Neutrophil (primary cell): ENCODE measurements around the gene SLC26A2.

Experiments
- H3K27ac ChIP-seq: fragments of 200-600 bp; sonication (generic); 2 replicates; pipeline ENCODE4 v1.5.1; 2016; ENCODE audit warnings: mild to moderate bottlenecking, moderate library complexity
- H3K27me3 ChIP-seq: fragments of 200-600 bp; sonication (generic); 2 replicates; pipeline ENCODE4 v1.6.0; 2016; ENCODE audit warnings: mild to moderate bottlenecking
- H3K36me3 ChIP-seq: fragments of 200-600 bp; sonication (generic); 2 replicates; pipeline ENCODE4 v1.5.1; 2017
- H3K4me1 ChIP-seq, 2 experiments: fragments of 200-600 bp in 1 of 2; sonication (generic) in 1 of 2; 1 replicate in 1 of 2; 2 replicates in 1 of 2; pipeline versions ENCODE4 v1.5.1 to v1.6.1; 2013 to 2016; ENCODE audit warnings: low read depth in 1 of 2, low read length in 1 of 2, mild to moderate bottlenecking in 1 of 2, moderate library complexity in 1 of 2; ENCODE audit not compliant: control insufficient read depth in 1 of 2, insufficient read depth in 1 of 2
- H3K4me3 ChIP-seq, 2 experiments: fragments of 200-600 bp in 1 of 2; sonication (generic) in 1 of 2; 1 replicate in 1 of 2; 2 replicates in 1 of 2; pipeline ENCODE4 v1.5.1; 2013 to 2016; ENCODE audit warnings: low read depth in 1 of 2, low read length in 1 of 2, mild to moderate bottlenecking in 1 of 2, moderate library complexity in 1 of 2
- H3K9me3 ChIP-seq: fragments of 200-600 bp; sonication (generic); 2 replicates; pipeline ENCODE4 v1.5.1; 2016
- CTCF ChIP-seq: fragments of 200-600 bp; sonication (generic); IDR thresholded peaks from 2 replicates; pipeline ENCODE4 v1.5.1; 2016; ENCODE audit warnings: antibody characterized with exemption

The SLC26A2 gene

GRCh38 chr5:149938791-149939358, 21.7 kb upstream of the SLC26A2 start:
- peaks cover 50% of the 10 kb centered on the region in 2 experiments for H3K4me1 ChIP-seq
- no peak for TF ChIP-seq CTCF
- peak overlapping the region; percentile 70 for H3K27ac ChIP-seq
- H3K36me3 ChIP-seq: no peaks in the 10 kb centered on the region
- no peak overlapping the region for H3K4me3 ChIP-seq
- H3K9me3 ChIP-seq: no peaks in the 10 kb centered on the region
- no peaks in the 10 kb centered on the region for H3K27me3 ChIP-seq

- H3K36me3 ChIP-seq: no peaks in the 10 kb centered on the region
- H3K9me3 ChIP-seq: no peaks in the 10 kb centered on the region
- TF ChIP-seq CTCF: no peak
- no peaks in the 10 kb centered on the region for H3K27me3 ChIP-seq
- H3K27ac ChIP-seq: peak overlapping the region; percentile 70
- no peak overlapping the region for H3K4me3 ChIP-seq
- peaks cover 50% of the 10 kb centered on the region in 2 experiments for H3K4me1 ChIP-seq
Observed at GRCh38 chr5:149939546-149939945, 21.0 kb upstream of the SLC26A2 start.

- no peaks in the 10 kb centered on the region for H3K36me3 ChIP-seq
- no peaks in the 10 kb centered on the region for H3K27me3 ChIP-seq
- H3K4me3 ChIP-seq: no peak overlapping the region
- H3K4me1 ChIP-seq: peaks cover 50% of the 10 kb centered on the region in 2 experiments
- no peaks in the 10 kb centered on the region for H3K9me3 ChIP-seq
- peak overlapping the region; percentile 70 for H3K27ac ChIP-seq
- no peak for TF ChIP-seq CTCF
Observed at GRCh38 chr5:149940077-149940574, 20.4 kb upstream of the SLC26A2 start.

GRCh38 chr5:149940941-149941644, 19.5 kb upstream of the SLC26A2 start:
- Histone ChIP-seq H3K4me1 (peaks cover 47 to 50% of the 10 kb centered on the region in 2 experiments), H3K27me3 (no peaks in the 10 kb centered on the region), H3K9me3 (no peaks in the 10 kb centered on the region), H3K4me3 (no peak overlapping the region), H3K27ac (no peak overlapping the region), H3K36me3 (no peaks in the 10 kb centered on the region)
- TF ChIP-seq CTCF: no peak

- Histone ChIP-seq H3K9me3 (no peaks in the 10 kb centered on the region), H3K4me3 (no peak overlapping the region), H3K27ac (no peak overlapping the region), H3K36me3 (no peaks in the 10 kb centered on the region), H3K4me1 (peaks cover 42 to 46% of the 10 kb centered on the region in 2 experiments), H3K27me3 (no peaks in the 10 kb centered on the region)
- no peak for TF ChIP-seq CTCF
Observed at GRCh38 chr5:149941795-149942194, 18.8 kb upstream of the SLC26A2 start.
